GM12878 (cell line): Measurements from ENCODE around the gene LYL1. TPM values are rescaled to one million over a fixed set of nuclear protein-coding genes. Genes with fewer than 3 reads are reported as not detected.
A peak's percentile ranks its signal among the peaks of the same experiment; 100 is the strongest.

Experiments used
- ATAC-seq: fragments of 200-7000 bp; cut with Tn5 transposase; 3 replicates; pipeline ENCODE4 v1.9.1; 2020; ENCODE audit warnings: mild to moderate bottlenecking, moderate library complexity
- BruUV-seq: library from RNA; stranded (reverse); fragments of 400-500 nt; replicated peaks from 2 replicates; lab custom pipeline; 2021; lab: Mats Ljungman, UMichigan
- CTCF ChIA-PET: fragments of 300-600 bp; sonication (Branson Sonifier 250); formaldehyde crosslinking; extraction: SDS; loops from one replicate; lab custom pipeline; 2021; ENCODE audit warnings: inconsistent platforms; lab: Yijun Ruan, JAX
- POLR2A ChIA-PET: fragments of 350-600 bp; formaldehyde crosslinking; extraction: SDS; loops from one replicate; lab custom pipeline; 2021; ENCODE audit warnings: inconsistent platforms; lab: Charles Lee
- RAD21 ChIA-PET: fragments of 300-600 bp; sonication (Branson Sonifier 250); formaldehyde crosslinking; loops from one replicate; lab custom pipeline; 2023; ENCODE audit warnings: antibody characterized with exemption; ENCODE audit not compliant: unreplicated experiment; lab: Charles Lee
- SMC1A ChIA-PET: fragments of 300-600 bp; sonication (Branson Sonifier 250); formaldehyde crosslinking; loops from one replicate; lab custom pipeline; 2023; ENCODE audit not compliant: unreplicated experiment, uncharacterized antibody; lab: Charles Lee
- DNase-seq: peaks from one replicate; pipeline ENCODE4 v3.0.0-alpha.2; 2011; ENCODE audit warnings: low read depth, low spot score
- FAIRE-seq: peaks from 3 replicates; lab custom pipeline; 2011; peaks lifted over from hg19 to GRCh38; lab: Jason Lieb, UNC
- H2AFZ ChIP-seq: 2 replicates; pipeline ENCODE4 v1.6.0; 2011; ENCODE audit warnings: low read depth, low read length, control low read depth; ENCODE audit not compliant: control insufficient read depth
- H3K27ac ChIP-seq: 2 replicates; pipeline ENCODE4 v1.5.1; 2011; ENCODE audit warnings: control low read depth; ENCODE audit not compliant: control insufficient read depth, insufficient read depth
- H3K27me3 ChIP-seq, 2 experiments: replicated peaks in 1 of 2; 2 replicates each; pipeline versions ENCODE4 v1.6.0 to v1.6.1; 2011; ENCODE audit warnings: low read length in 1 of 2; ENCODE audit not compliant: control insufficient read depth in 2 of 2, insufficient read depth in 2 of 2
- H3K36me3 ChIP-seq, 2 experiments: 2 replicates each; pipeline ENCODE4 v1.5.1; 2011; ENCODE audit warnings: low read length in 1 of 2; ENCODE audit not compliant: control insufficient read depth in 2 of 2, insufficient read depth in 2 of 2
- H3K4me1 ChIP-seq: 2 replicates; pipeline ENCODE4 v1.6.1; 2011; ENCODE audit warnings: mild to moderate bottlenecking, low read length, moderate library complexity, mixed read lengths; ENCODE audit not compliant: control insufficient read depth, insufficient read depth
- H3K4me2 ChIP-seq: 2 replicates; pipeline ENCODE4 v1.6.0; 2011; ENCODE audit warnings: control low read depth; ENCODE audit not compliant: control insufficient read depth, insufficient read depth
- H3K4me3 ChIP-seq: fragments of 200-600 bp; sonication (generic); 2 replicates; pipeline ENCODE4 v1.5.1; 2016
- H3K79me2 ChIP-seq: 2 replicates; pipeline ENCODE4 v1.6.0; 2011; ENCODE audit warnings: low read length; ENCODE audit not compliant: control insufficient read depth, insufficient read depth
- H3K9ac ChIP-seq: 2 replicates; pipeline ENCODE4 v1.8.0; 2011; ENCODE audit warnings: low read length, control low read depth, mixed read lengths; ENCODE audit not compliant: control insufficient read depth, insufficient read depth
- H3K9me3 ChIP-seq: replicated peaks from 3 replicates; pipeline ENCODE4 v1.5.1; 2011; ENCODE audit warnings: mild to moderate bottlenecking, low read length; ENCODE audit not compliant: control insufficient read depth, insufficient read depth
- H4K20me1 ChIP-seq: 2 replicates; pipeline ENCODE4 v1.6.0; 2011; ENCODE audit not compliant: control insufficient read depth, insufficient read depth
- ASH2L ChIP-seq: fragments of 300-600, 200-600 bp; sonication (generic); IDR thresholded peaks from 2 replicates; pipeline ENCODE4 v1.6.1; 2017; ENCODE audit warnings: low read depth, mild to moderate bottlenecking, borderline replicate concordance
- BACH1 ChIP-seq: fragments of 450-650 bp; IDR thresholded peaks from 2 replicates; pipeline ENCODE4 v1.6.1; 2017; ENCODE audit warnings: mild to moderate bottlenecking, borderline replicate concordance
- BCL11A ChIP-seq: IDR thresholded peaks from 2 replicates; pipeline ENCODE4 v1.6.1; 2011; ENCODE audit warnings: low read depth, low read length
- BHLHE40 ChIP-seq, 2 experiments: fragments of 450-650 bp in 1 of 2; IDR thresholded peaks; 2 replicates each; pipeline ENCODE4 v1.6.1; 2011 to 2017; ENCODE audit warnings: low read depth in 2 of 2, borderline replicate concordance in 1 of 2, improper control_type of control experiment in 1 of 2, low read length in 1 of 2, mild to moderate bottlenecking in 1 of 2
- CREB1 ChIP-seq: IDR thresholded peaks from 2 replicates; pipeline ENCODE4 v1.6.1; 2012; ENCODE audit warnings: low read depth, mild to moderate bottlenecking, inconsistent platforms
- EED ChIP-seq: sonication (generic); IDR thresholded peaks from 2 replicates; pipeline ENCODE4 v1.6.1; 2016; ENCODE audit warnings: antibody characterized with exemption, low read depth
- EZH2 ChIP-seq: IDR thresholded peaks from 2 replicates; pipeline ENCODE4 v1.6.1; 2012; ENCODE audit warnings: low read depth, mild to moderate bottlenecking, control low read depth, inconsistent platforms, low read length, borderline replicate concordance; ENCODE audit not compliant: control insufficient read depth
- GATAD2B ChIP-seq: fragments of 450-650 bp; conservative IDR thresholded peaks from 2 replicates; pipeline ENCODE4 v1.6.1; 2017; ENCODE audit warnings: low read depth, mild to moderate bottlenecking, moderate library complexity
- HCFC1 ChIP-seq: fragments of 150-350 bp; IDR thresholded peaks from 2 replicates; pipeline ENCODE4 v1.6.1; 2014; ENCODE audit warnings: low read length
- HDGF ChIP-seq: fragments of 450-650 bp; IDR thresholded peaks from 2 replicates; pipeline ENCODE4 v1.6.1; 2016; ENCODE audit warnings: antibody characterized with exemption
- MAX ChIP-seq: IDR thresholded peaks from 2 replicates; pipeline ENCODE4 v1.6.1; 2012; ENCODE audit warnings: low read depth, low read length, improper control_type of control experiment
- MYC ChIP-seq: IDR thresholded peaks from 2 replicates; pipeline ENCODE4 v1.6.1; 2011; ENCODE audit warnings: mild to moderate bottlenecking, low read length, moderate library complexity, inconsistent platforms; ENCODE audit not compliant: insufficient read depth, insufficient replicate concordance, insufficient read length, severe bottlenecking
- NBN ChIP-seq: fragments of 450-650 bp; IDR thresholded peaks from 2 replicates; pipeline ENCODE4 v1.6.1; 2016
- NFIC ChIP-seq: IDR thresholded peaks from 2 replicates; pipeline ENCODE4 v1.6.1; 2012; ENCODE audit warnings: low read depth, mild to moderate bottlenecking, inconsistent platforms, low read length, moderate library complexity
- POLR2A ChIP-seq: IDR thresholded peaks from 2 replicates; pipeline ENCODE4 v1.6.1; 2011; ENCODE audit warnings: low read depth, mild to moderate bottlenecking, low read length
- POLR2AphosphoS5 ChIP-seq: IDR thresholded peaks from 2 replicates; pipeline ENCODE4 v1.6.1; 2011; ENCODE audit warnings: mild to moderate bottlenecking, low read length, inconsistent platforms
- RELB ChIP-seq: fragments of 450-650 bp; IDR thresholded peaks from 2 replicates; pipeline ENCODE4 v1.6.1; 2017; ENCODE audit warnings: low read depth, mild to moderate bottlenecking, moderate library complexity
- USF2 ChIP-seq: IDR thresholded peaks from 2 replicates; pipeline ENCODE4 v1.6.1; 2011; ENCODE audit warnings: low read depth, low read length, improper control_type of control experiment, borderline replicate concordance
- YY1 ChIP-seq: IDR thresholded peaks from 2 replicates; pipeline ENCODE4 v1.6.1; 2011; ENCODE audit warnings: low read depth, mild to moderate bottlenecking, low read length
- ZNF384 ChIP-seq: IDR thresholded peaks from 2 replicates; pipeline ENCODE4 v1.6.1; 2012; ENCODE audit warnings: low read depth, mild to moderate bottlenecking, low read length, improper control_type of control experiment, borderline replicate concordance
- ZZZ3 ChIP-seq: IDR thresholded peaks from 2 replicates; pipeline ENCODE4 v1.6.1; 2011; ENCODE audit warnings: low read depth; ENCODE audit not compliant: control insufficient read depth, insufficient read length
- WGBS: methylation state at CpG from one replicate; pipeline ENCODE4 v1.1.6; 2016; ENCODE audit warnings: low lambda C conversion rate; ENCODE audit not compliant: insufficient replicate concordance, insufficient coverage; ENCODE audit errors: missing lambda C conversion rate; 5-methylcytosine and 5-hydroxymethylcytosine counted together
- in situ Hi-C: fragments of 300-500 bp; cut with MboI; formaldehyde crosslinking; loops from 9 replicates; pipeline ENCODE4 v1.14.3; 2018; ENCODE audit warnings: mixed read lengths
- intact Hi-C: fragments of 100-400 bp; cut with micrococcal nuclease; formaldehyde crosslinking; loops from one replicate; pipeline ENCODE4 v1.14.2; 2022; ENCODE audit not compliant: unreplicated experiment
- polyA plus RNA-seq, 11 experiments: library from polyadenylated mRNA; depleted of rRNA in 4 of 11; unstranded in 6 of 11; stranded (reverse) in 5 of 11; fragments of >200 nt; fragmentation: Nextera tagmentation in 4 of 11; fragmentation: Illumina TruSeq in 1 of 11; extraction: Ambion mirVana in 4 of 11; extraction: Trizol in 1 of 11; gene quantifications; 1 replicate in 1 of 11; 2 replicates in 10 of 11; pipeline versions ENCODE4 v1.2.1 to v1.2.3, GENCODE V29; 2011 to 2016; ENCODE audit warnings: inconsistent platforms in 2 of 11, missing spikeins in 2 of 11, low read depth in 1 of 11
- total RNA-seq, 4 experiments: library from RNA; depleted of rRNA in 3 of 4; stranded (reverse); fragments of >200 nt in 3 of 4; fragmentation: Illumina TruSeq in 1 of 4; extraction: Trizol in 1 of 4; gene quantifications; 2 replicates each; pipeline versions ENCODE4 v1.2.1 to v1.2.3, GENCODE V29; 2013 to 2021

LYL1 gene
- total and polyA plus RNA-seq, 10 of the 15 experiments (the other 5 are each of a cell fraction or from before 2014, with no cell fraction given) = 0.10 to 34.8 (median 4.4) TPM

GRCh38 chr19:13104360-13104847 lies 1.7 kb upstream of the LYL1 start:
- H3K27me3 ChIP-seq = no peaks in the 10 kb centered on the region
- intact Hi-C loops = loop anchor here (5.0 kb wide), 2 partner anchors 48 to 158 kb away; partner anchors contain the start of genes IER2 and STX10
- DNase-seq (no peak), FAIRE-seq (no peak), ATAC-seq (peak; percentile 45)
- H4K20me1 ChIP-seq = no peaks in the 10 kb centered on the region
- in situ Hi-C loops = no loop called here
- BruUV-seq = no TSS peak
- peak overlapping the region; percentile 68 for H3K9ac ChIP-seq
- ChIA-PET RAD21 (interaction anchor here (0.5 to 3.3 kb wide), 8 partner anchors 10 to 1026 kb away, joined by 3 to 18 read pairs (median 3); partner anchors contain the start of gene NACC1), SMC1A (interaction anchor here (0.9 to 2.0 kb wide), 4 partner anchors 13 to 40 kb away, joined by 3 to 6 read pairs (median 4); partner anchors contain the start of gene NACC1), POLR2A (interaction anchor here (2.3 kb wide), 1 partner anchor 13 kb away, joined by 7 read pairs; the partner anchor contains the start of genes NACC1 and TRMT1), CTCF (interaction anchor here (0.8 to 3.8 kb wide), 14 partner anchors 9 to 240 kb away, joined by 3 to 13 read pairs (median 4); partner anchors contain the start of genes IER2 and STX10)
- under 1% methylated on average over 33 of the region's 33 CpGs for WGBS
- peaks cover 2 to 3% of the 10 kb centered on the region in 2 experiments; a peak in 2 of 4 replicates for H3K36me3 ChIP-seq
- peak overlapping the region; percentile 81 for H3K4me2 ChIP-seq
- peak overlapping the region; percentile 40 for H2AFZ ChIP-seq
- no peaks in the 10 kb centered on the region; the same call in 2 of the 3 replicates for H3K9me3 ChIP-seq
- peak overlapping the region; percentile 61 for H3K4me3 ChIP-seq
- H3K27ac ChIP-seq = peak overlapping the region; percentile 90
- H3K79me2 ChIP-seq = peaks cover 5% of the 10 kb centered on the region; the same call in 1 of the 2 replicates
- peaks cover 41% of the 10 kb centered on the region for H3K4me1 ChIP-seq
- no peak for TF ChIP-seq POLR2AphosphoS5
- 0 out of 2 replicates have a peak, but pooled peaks have one; percentile 17 for TF ChIP-seq HDGF
- peak; percentile 9; the same call in 1 of the 2 replicates for TF ChIP-seq CREB1
- TF ChIP-seq ASH2L = no peak
- TF ChIP-seq GATAD2B = peak; percentile 79; the same call in 1 of the 2 replicates
- peak; percentile 33 to 57; a peak in 1 of 4 replicates for TF ChIP-seq BHLHE40 (IDR thresholded peaks at IDR 0.05; ENCODE audit: borderline replicate concordance in 1 of 2, low read depth in 2 of 2, low read length in 1 of 2)
- TF ChIP-seq RELB = peak; percentile 49; the same call in 1 of the 2 replicates
- peak; percentile 55 for TF ChIP-seq MYC
- no peak for TF ChIP-seq EZH2
- 0 out of 2 replicates have a peak, but pooled peaks have one; percentile 8 for TF ChIP-seq BCL11A
- peak; percentile 40; the same call in 1 of the 2 replicates for TF ChIP-seq HCFC1
- peak; percentile 39; the same call in 1 of the 2 replicates for TF ChIP-seq MAX
- TF ChIP-seq POLR2A = peak; percentile 72
- no peak for TF ChIP-seq ZZZ3
- peak; percentile 69 for TF ChIP-seq YY1
- TF ChIP-seq ZNF384 = no peak
- TF ChIP-seq NFIC = no peak
- TF ChIP-seq BACH1 = peak; percentile 69; the same call in 1 of the 2 replicates
- TF ChIP-seq NBN = peak; percentile 66; the same call in 1 of the 2 replicates
- no peak for TF ChIP-seq USF2
- TF ChIP-seq EED = peak; percentile 26; the same call in 1 of the 2 replicates
